HepG2 (cell line): ENCODE results near the gene HPCAL1.

ENCODE experiments used
- EEA1 ChIP-seq: sonication (generic); formaldehyde crosslinking; IDR thresholded peaks from 2 replicates; pipeline ENCODE4 v1.5.1; 2020; ENCODE audit warnings: mild to moderate bottlenecking, missing genetic modification reagents, borderline replicate concordance
- ZNF274 ChIP-seq: sonication (generic); formaldehyde crosslinking; IDR thresholded peaks from 2 replicates; pipeline ENCODE4 v1.5.1; 2020; ENCODE audit warnings: mild to moderate bottlenecking, missing genetic modification reagents
- ZNF75D ChIP-seq: sonication (generic); formaldehyde crosslinking; IDR thresholded peaks from 2 replicates; pipeline ENCODE4 v1.8.1; 2023; ENCODE audit warnings: missing genetic modification reagents, mild to moderate bottlenecking, borderline replicate concordance
- TF ChIP-seq, protein P1 (sequence below): sonication (generic); formaldehyde crosslinking; IDR thresholded peaks from 2 replicates; pipeline ENCODE4 v1.5.1; 2020; ENCODE audit warnings: mild to moderate bottlenecking, missing genetic modification reagents, moderate library complexity
- TF ChIP-seq, protein P2 (sequence below): sonication (generic); formaldehyde crosslinking; IDR thresholded peaks from 2 replicates; pipeline ENCODE4 v1.4.0; 2020; ENCODE audit warnings: mild to moderate bottlenecking, missing genetic modification reagents
- TF ChIP-seq, protein P3 (sequence below): sonication (generic); formaldehyde crosslinking; IDR thresholded peaks from 2 replicates; pipeline ENCODE4 v1.4.0; 2020; ENCODE audit warnings: mild to moderate bottlenecking, missing genetic modification reagents

DNA sequence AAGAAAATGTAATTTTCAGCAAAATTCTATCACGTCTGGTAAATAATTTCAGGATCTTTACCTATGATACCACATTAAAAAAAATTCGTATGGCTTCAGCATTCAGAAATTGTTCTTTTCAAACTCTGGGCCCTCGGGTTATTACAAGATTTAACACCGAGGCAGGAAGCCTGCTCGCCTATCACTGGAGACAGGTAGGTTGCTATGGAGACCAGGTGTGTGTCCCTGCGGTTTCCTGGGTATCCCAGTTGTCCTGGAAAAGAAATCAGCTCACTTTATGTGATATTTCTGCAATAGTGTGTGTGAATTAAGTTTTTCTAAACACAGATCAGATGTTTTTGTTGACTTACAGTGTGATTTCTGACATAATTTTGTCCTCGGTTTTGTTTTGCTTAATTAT is 14.2 kb downstream of the HPCAL1 start:
- TF ChIP-seq, protein P1, sequence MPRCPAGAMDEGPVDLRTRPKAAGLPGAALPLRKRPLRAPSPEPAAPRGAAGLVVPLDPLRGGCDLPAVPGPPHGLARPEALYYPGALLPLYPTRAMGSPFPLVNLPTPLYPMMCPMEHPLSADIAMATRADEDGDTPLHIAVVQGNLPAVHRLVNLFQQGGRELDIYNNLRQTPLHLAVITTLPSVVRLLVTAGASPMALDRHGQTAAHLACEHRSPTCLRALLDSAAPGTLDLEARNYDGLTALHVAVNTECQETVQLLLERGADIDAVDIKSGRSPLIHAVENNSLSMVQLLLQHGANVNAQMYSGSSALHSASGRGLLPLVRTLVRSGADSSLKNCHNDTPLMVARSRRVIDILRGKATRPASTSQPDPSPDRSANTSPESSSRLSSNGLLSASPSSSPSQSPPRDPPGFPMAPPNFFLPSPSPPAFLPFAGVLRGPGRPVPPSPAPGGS = no peak
- TF ChIP-seq, protein P2, sequence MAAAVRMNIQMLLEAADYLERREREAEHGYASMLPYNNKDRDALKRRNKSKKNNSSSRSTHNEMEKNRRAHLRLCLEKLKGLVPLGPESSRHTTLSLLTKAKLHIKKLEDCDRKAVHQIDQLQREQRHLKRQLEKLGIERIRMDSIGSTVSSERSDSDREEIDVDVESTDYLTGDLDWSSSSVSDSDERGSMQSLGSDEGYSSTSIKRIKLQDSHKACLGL (CRISPR knock-in tag) = no peak
- TF ChIP-seq ZNF274 (CRISPR knock-in tag) (no peak), EEA1 (CRISPR knock-in tag) (no peak), ZNF75D (CRISPR knock-in tag) (no peak)
- TF ChIP-seq, protein P3, sequence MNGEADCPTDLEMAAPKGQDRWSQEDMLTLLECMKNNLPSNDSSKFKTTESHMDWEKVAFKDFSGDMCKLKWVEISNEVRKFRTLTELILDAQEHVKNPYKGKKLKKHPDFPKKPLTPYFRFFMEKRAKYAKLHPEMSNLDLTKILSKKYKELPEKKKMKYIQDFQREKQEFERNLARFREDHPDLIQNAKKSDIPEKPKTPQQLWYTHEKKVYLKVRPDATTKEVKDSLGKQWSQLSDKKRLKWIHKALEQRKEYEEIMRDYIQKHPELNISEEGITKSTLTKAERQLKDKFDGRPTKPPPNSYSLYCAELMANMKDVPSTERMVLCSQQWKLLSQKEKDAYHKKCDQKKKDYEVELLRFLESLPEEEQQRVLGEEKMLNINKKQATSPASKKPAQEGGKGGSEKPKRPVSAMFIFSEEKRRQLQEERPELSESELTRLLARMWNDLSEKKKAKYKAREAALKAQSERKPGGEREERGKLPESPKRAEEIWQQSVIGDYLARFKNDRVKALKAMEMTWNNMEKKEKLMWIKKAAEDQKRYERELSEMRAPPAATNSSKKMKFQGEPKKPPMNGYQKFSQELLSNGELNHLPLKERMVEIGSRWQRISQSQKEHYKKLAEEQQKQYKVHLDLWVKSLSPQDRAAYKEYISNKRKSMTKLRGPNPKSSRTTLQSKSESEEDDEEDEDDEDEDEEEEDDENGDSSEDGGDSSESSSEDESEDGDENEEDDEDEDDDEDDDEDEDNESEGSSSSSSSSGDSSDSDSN (CRISPR knock-in tag) = no peak
